Measurements from ENCODE around the gene PRG2.
"Not testable (repeated sequence)": the region's sequence is repeated elsewhere in the genome, so short reads cannot be mapped to it uniquely, and the experiment has no call there.

The PRG2 gene

DNA sequence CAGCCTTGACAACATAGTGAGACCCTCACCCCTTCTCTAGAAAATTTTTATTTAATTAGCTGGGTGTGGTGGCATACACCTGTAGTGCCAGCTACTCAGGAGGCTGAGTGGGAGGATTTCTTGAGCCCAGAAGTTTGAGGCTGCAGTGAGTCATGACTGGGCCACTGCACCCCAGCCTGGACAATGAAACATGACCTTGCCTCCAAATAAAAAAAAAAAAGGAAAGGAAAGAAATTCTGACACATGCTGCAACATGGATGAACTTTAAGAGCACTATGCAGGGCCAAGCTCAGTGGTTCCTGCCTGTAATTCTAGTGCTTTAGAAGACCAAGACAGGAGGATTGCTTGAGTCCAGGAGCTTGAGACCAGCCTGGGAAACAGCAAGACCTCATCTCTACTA lies 27.7 kb upstream of the PRG2 start:
- no peak for DNase-seq

DNA sequence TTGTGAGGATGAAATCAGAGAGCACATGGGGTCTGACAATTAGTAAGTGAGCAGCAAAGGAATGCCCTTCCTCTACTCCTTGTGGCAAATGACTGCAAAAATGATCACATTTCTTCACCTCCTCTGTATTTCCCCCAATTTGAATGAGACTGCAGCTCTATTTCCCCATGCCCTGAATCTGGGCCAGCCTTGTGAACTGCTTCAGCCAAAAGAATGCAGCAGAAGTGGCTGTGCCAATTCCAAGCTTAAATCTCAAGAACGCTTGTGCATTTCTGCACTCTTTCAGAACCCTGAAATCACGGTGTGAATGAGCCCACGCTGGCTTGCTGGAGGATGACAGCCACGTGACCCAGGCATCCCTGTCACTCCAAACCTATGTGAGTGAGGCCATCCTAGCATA lies 26.6 kb upstream of the PRG2 start:
- DNase-seq, result no peak

DNA sequence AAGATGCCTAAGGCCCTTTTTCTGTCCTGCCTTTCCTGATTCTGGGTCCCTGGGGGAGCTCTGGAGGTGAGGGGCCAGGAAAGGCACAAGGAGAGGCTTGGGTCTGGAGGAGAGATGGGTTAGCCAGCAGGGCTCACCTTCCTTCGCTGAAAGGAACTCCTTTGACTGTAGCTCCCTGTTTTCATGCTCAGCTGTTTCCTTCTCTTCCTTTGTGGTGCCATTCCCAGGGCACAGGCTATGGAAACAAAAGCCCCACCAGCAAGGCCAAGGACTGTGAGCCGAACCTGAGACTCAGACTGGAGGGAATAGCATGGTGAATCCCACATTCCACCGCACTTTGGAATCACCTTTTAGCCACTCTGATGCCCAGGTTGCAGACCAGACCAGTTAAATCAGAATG lies 26.0 kb upstream of the PRG2 start:
- DNase-seq, result no peak

DNA sequence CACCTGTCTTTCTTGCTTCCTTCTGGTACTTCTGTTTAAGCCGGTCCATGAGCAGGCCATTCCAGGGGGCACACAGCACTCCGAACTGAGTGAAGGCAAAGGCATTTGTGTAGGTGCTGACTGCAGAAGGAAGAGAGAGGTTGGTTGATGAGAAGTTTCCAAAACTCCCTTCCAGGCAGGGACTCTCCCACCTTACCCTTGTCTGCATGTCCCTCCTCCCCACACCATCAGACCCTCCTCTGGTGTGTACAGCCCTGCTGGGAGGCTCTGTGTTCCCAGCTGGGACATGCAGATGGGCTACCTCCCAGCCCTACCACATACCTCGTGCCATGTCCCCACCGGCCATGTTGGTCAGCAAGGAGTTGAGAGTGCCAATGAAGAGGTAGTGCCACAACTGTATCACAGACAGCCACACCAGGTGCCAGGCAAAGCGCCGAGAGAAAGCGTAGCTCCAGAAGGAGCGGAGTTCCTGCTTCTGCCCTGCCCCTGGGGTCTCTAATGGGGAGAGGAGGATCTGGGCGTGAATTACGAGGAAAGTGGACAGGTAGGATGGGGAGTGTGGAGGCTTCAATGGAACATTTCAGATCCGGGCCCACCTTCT lies 24.3 kb upstream of the PRG2 start:
- DNase-seq, result no peak

DNA sequence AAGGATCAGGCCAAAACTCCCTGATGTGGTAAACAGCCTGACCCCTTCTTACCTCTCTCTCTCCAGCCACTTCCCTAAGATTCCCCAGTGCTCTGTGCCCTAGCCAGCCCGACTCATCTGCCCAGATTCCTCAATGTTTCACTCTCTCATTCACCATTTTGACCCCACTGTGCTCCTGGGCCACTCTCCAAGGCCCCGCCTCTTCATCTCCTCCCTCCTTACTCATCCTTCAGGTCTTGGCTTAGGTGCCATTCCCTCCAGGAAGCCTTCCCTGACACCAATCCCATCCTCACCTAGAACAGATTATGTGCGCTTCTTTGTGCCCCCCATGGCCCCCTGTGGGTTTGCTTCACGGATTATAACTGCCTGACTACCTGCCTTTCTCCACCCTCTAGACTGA lies 23.2 kb upstream of the PRG2 start:
- DNase-seq, result no peak

DNA sequence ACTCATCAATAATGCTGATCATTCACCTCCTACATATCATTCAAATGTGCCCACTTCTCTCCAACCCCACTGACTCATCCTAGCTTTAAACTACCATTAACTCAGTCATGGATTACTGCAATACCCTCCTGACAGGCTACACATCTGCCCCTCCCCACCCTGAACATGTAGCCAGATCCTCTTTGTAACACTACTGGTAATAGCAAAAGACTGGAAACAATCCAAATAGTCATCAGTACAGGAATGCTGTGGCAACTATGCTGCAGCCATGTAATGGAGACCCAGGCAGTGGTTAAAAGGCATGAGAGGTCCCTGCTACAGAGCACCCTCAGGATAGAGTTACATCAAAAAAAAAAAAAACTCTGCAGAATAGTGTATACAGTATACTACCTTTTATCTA lies 19.8 kb upstream of the PRG2 start:
- no peak for DNase-seq

DNA sequence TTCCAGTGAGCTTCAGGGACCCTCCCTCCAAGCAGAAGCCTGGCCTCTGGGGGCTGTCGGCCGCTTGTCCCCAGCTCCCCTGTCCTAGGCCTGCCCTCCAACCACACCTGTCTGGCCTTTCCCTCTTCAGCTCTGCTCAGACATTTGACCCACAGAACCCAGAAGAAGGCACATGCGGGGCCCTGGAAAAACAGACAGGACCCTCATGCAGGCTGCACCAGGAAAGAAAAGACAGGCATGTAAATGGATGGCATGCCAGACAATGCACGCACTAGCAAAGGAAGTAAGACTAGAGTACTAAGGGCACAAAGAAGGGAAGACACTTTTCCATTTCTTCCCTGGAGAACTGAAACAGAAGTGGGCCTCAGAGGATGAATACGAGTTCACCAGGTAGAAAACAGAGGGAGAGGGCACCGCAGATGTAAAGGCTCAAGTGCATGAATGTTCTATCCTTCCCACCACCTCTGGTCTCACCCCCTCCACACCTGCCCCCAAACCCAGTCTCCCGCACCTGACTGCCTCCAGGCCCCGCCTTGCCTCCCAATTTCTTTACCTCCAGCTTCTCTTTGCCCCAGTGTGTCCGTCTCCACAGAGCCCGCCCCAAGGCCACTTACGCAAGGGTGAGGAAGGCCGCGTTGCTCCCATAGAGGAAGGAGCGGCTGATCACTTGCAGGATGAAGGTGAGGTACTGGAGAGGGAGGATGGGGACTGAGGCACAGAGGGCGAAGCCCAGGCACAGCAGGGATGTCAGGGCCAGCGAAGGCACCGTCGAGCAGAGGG lies 19.1 kb upstream of the PRG2 start:
- no peak for DNase-seq

DNA sequence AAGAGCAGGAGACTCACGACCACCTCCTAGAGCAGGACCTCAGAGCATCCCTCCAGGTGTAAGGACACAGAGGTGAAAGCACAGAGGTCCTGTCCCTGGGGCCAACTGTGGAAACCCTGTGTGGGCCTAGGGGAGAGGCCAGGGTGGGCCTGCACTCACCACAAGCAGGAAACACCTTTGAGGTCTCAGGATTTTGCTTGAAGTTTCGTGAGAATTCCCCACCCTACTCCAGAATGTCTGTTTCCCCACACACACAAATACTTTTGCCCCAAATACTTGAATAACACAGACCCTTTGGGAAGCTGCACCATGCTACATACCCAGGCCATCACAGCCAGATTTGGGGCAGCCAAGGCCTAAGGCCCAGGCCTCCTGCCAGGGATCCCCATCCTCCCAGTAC lies 18.3 kb upstream of the PRG2 start:
- no peak for DNase-seq

DNA sequence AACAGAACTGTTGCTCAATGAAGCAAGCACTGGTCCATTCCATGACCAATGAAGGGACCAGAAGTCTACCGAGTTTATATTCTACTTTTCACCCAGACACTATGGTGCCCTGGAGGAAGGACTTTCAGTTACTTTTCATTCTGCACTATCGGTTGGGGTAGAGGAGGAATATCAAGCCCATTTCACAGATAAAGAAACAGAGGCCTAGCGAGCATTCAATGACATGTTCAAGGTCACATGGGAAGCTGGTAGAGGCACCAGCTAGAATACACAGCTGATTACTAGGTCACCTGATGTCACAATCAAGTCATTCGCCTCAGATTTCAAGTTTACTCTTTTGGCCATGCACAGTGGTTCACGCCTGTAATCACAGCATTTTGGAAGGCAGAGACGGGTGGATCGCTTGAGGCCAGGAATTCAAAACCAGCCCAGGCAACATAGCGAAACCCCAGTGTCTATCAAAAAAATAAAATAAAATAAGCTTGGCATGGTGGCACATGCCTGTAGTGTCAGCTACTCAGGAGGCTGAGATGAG lies 17.6 kb upstream of the PRG2 start:
- DNase-seq, result no peak

DNA sequence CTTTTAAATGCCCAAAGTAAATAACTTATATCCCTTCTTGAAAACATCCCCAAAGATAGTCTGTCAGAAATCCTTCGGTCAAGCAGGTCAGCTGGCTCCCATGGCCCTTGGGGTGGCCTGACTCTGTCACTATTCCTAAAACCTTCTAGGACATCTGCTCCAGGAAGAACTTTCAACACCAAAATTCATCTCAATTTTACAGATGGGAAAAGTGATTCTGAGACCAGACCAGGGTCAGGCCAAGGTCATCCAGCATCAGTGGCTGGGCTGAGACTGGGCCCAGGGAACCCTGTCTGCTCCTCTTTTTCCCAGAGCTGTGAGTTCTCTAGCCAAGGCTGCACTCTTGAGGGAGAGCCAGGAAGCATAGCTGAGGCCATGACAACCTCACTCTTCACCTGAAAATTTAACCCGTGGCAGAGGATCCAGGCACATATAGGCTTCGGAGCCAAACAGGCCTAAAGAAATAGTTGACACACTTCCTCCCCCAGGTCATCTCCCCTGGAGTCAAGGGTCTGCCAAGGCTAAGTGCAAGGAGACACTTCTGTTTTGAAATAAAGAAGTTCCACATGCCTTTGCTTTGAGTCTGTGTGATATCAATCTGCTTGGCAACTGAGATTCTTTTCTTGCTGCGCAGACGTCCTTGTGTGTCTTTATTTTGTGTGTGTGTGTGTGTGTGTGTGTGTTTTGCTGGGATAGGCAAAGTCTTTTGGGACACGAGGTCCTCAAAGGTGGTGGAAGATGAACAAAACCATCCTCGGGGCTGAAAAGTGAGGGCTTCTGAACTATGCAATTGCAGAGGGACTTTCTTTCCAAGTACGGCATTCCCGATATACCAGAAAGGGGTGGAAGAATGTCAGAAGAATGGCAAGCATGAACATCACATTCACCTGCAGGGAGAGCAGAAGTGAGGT lies 16.8 kb upstream of the PRG2 start:
- no peak for DNase-seq

DNA sequence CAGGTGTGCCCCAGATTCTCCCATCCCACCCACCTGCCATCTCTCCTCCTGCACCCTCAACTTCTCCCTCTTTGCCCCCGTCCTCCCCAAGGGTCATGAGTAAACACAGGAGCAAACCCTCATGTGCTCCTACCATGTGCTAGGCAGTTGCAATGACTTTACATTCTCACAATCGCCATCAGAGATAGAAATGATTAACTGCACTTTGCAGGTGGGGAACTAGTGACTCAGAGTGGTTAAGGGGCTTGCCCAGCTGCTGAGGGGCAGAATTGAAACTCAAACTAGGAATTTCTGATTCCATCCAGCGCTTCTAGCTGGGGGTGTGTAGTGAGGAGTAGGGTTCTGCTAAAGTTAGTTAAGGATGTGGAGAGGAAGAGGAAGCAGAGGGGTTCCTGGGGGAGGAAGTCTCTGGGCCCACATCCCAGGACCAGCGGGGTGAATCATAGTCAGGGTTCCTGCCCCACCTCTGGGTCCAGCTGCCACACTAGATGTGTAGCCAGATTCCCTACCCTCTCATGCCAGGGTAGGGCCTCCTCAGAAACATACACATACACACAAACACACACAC lies 16.0 kb upstream of the PRG2 start:
- DNase-seq, result peak; percentile 39 to 74

DNA sequence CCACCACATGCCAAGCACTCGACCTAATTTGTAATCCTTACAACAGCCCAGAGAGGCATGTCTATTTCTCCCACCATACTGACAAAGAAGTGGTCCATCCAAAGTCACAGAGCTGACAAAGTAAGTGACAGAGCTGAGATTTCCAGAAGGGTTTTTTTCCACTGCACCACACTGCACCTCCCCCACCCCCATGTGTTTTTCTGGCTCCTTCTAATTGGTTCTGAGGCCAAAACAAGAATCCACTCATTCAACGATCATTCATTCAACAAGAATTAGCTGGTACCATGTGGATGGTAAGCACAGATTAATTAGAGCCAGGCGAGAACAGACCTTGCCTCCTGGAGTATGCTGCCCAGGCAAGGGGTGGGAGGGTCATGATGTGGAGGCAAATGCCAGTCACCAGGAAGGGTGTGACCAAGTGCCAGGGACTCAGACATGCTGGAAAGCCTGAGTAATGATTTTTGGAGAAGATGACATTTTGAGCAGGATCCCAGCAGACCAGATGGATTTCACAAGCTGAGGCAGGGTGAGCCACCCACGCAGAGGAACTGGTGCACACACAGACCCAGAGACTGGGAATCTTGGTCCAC lies 14.9 kb upstream of the PRG2 start:
- no peak for DNase-seq

DNA sequence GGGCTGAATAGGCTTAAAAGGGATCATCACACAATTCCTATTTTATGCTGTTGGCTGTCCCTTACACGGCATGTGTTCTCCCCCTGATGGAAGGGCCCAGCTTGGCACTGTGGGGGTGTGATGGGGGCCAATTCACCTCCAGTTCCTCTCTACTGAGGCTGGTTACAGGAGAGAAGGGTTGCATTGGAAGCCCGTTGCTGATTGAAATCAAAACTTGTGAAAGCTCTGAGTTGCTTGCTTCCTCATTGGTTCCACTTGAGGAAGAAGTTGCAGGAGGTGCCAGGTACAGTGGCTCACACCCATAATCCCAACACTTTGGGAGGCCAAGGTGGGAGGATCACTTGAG lies 13.3 kb upstream of the PRG2 start:
- no peak for DNase-seq

DNA sequence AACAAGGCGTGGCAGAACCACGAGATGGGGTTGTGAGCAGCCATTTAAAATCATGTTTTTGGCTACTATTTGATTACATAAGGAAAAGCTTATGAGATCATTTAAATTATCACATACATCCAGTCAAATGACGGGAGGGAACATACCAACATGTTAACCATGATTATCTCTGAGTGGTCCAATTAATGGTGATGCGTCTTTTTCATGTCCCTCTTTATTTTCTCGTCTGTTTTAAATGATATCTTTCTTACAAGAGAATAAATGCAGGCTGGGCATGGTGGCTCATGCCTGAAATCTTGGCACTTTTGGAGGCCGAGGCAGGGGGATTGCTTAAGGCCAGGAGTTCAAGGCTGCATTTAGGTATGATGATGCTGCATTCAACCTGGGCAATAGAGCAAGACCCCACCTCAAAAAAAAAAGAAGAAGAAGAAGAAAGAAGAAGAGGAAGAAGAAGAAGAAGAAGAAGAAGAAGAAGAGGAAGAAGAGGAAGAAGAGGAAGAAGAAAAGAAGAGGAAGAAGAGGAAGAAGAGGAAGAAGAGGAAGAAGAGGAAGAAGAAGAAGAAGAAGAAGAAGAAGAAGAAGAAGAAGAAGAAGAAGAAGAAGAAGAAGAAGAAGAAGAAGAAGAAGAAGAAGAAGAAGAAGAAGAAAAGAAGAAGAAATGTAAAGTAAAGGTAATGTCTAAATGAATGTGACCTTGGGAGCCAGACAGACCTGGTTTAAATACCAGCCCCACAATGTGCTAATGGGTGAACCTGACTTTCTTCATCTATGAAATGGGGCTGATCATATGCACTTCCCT lies 12.8 kb upstream of the PRG2 start:
- DNase-seq, result not testable (repeated sequence)

DNA sequence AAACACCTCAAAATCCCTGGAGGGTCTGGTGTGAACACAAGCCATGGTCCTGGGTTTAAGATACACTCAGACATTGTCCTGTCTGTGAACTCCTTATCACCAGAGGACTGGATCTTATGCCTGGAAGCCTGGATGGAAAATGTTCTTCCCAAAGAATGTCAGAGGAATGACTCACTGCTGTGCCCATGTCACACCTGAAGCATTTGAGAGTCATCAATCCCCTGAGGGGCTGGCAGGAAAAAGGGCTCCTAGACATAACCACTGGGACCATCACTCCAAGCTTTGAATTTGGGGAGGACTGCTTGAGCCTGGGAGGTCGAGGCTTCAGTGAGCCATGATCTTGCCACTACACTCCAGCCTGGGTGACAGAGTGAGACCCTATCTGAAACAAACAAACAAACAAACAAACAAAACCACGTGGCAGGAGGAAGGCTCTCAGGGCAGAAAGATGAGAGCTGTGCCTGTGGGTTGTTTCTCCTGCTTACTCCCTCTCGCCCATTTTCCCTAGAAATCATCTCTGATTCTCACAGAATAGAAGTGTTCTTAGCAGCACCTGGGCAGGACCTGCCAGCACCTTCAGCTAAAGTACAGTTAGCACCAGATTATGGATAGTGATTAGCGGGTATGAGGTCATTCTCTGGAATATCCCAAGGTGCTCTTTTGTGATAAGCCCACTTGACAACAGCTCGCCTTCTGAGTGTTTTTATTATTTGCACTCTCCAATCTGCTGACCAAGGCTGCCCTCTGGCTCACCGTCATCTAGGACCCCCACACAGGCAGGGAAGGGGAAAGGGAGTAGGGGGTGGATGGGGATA lies 11.9 kb upstream of the PRG2 start:
- no peak for DNase-seq

DNA sequence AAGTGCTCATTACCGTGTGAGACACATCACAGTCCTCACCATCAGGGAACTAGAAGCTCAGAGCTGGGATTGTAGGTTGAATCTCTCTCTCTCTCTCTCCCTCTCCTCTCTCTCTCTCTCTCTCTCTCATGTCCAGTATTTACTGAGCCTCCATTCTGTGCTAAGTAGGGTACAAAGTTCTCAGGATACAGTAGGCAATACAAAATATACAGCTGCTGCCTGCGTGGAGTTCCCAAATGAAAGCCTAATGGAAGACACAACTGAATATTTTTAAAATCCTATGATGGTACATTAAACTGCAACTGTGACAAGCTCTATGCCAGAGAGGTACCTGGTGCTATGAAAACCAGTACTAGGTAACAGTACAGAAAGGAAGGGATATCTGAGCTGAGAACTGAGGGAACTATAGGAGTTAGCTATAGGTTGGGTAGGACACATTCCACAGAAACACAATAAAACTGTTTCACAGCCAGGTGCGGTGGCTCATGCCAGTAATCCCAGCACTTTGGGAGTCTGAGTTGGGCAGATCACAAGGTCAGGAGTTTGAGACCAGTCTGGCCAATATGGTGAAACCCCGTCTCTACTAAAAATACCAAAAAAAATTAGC lies 9.6 kb upstream of the PRG2 start:
- DNase-seq, result no peak

DNA sequence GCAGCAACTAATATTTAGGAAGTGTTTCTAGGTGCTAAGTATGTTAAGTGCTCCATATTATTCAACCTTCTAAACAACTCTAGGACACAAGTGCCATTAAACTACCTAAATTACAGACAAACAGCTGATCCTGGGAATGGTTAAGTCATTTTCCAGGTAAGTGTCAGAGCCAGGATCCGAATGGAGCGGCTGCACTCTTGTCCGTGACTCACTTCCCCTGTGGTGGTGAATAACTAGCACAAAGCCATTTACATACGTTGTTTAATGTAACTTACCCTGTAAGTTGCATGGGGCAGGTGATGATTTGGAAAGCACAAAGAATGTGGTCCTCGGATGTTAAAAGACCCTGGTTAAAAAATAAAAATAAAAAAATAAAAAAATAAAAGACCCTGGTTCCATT lies 8.8 kb upstream of the PRG2 start:
- no peak for DNase-seq

DNA sequence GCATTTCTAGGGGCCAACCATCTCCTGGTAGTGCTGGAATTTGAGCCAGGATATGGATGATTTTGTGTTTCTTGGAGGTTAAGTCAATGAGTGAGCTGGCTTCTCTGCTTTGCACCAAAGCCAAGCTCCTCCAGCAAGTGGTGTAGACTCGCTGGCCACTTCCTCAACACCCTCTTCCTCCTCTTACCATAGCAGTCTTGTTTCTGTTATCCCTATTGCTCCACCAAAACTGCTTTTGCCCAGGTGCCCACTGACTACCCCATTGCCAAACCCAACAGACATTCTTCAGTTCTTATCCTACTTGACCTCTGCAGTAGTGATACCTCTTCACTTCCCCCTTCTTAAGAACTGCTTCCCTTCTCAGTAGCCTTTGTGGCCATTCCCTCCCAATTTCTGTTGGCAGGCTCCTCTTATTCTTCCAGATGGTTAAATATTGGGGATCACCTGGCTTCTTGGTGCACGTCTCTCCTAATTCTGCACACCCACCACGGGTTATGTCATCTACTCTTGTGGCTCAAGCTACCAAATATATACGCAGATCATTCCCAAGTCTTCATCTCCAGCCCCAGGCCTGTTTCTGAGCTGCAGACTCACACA lies 7.0 kb upstream of the PRG2 start:
- DNase-seq, result no peak

DNA sequence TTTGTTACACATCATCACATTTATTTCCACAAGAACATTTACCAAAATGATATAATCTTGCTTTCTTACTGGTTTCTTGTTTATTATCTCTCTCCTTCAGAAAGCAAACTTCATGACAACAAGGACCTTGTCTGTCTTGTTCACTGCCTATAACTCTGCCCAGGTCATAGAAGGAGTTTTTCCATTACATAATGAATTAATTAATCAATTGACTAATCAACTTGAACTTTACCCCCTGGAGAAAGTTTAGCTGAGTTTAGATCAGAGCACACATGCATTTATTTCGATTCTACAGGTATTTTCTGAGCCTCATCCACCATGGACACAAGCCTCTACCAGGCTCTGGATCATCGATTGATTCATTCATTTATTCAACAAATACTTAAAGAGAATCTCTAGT lies 6.3 kb upstream of the PRG2 start:
- no peak for DNase-seq

DNA sequence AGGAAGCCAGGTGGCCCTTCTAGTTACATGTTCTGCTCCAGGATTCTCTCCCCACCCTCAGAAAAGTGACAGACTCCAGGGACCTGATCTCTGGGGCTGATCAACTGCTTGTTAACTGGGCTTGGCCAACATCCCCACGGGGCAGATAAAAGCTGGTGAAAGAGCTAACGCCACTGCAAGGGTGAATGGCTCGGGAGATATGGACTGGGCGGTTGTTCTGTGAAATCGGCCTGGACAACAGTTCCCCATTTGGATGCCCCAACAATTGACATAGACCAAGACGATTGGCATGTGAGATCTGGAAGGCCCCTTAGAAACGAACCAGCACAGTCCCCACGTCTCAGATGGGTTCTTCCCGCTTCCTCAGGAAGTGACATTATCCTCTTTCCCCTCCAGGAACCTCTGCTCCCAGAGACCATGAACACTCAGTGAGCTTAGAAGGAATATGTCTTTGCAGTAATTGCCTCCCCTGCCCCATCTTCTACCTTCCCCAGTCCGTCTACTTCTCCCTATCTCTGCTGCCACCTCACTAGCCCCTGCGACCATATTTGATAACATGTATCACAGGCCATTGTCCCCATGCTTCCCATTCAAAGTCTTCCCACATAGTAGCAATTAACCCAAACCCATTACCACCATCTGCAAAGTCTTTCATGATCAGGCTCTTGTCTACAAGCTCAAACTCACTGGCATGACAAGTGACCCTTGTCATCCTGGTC lies 5.6 kb upstream of the PRG2 start:
- DNase-seq, result no peak
